SK-N-SH (cell line): Measurements from ENCODE around the gene INPP5E. TPM values are rescaled to one million over a fixed set of nuclear protein-coding genes. Genes with fewer than 3 reads are reported as not detected.

ENCODE experiments used
- CTCF ChIA-PET: fragments of 300-600, 350-600 bp; formaldehyde crosslinking; extraction: SDS; loops from one replicate; lab custom pipeline; 2021; lab: Yijun Ruan, JAX
- POLR2A ChIA-PET: fragments of 350-600 bp; sonication (Branson Sonifier 250); formaldehyde crosslinking; extraction: SDS; loops from one replicate; lab custom pipeline; 2020; ENCODE audit warnings: antibody characterized with exemption, inconsistent platforms; lab: Yijun Ruan, JAX
- DNase-seq: peaks from one replicate; pipeline ENCODE4 v3.0.0; 2012
- H2AFZ ChIP-seq: fragments of 200-600 bp; sonication (generic); 2 replicates; pipeline ENCODE4 v1.8.1; 2016; ENCODE audit warnings: antibody characterized with exemption, mild to moderate bottlenecking, low read depth
- H3F3A ChIP-seq: fragments of 200-600 bp; sonication (generic); replicated peaks from 2 replicates; pipeline ENCODE3; 2016; ENCODE audit warnings: antibody characterized with exemption, mild to moderate bottlenecking; ENCODE audit not compliant: insufficient read depth
- H3K27ac ChIP-seq, 2 experiments: fragments of 200-500 bp in 1 of 2; fragments of 200-600 bp in 1 of 2; sonication (Bioruptor generic) in 1 of 2; sonication (generic), shearing (Covaris generic) in 1 of 2; 2 replicates each; pipeline versions ENCODE4 v1.5.1 to v1.6.1; 2014 to 2016; ENCODE audit warnings: low read depth in 2 of 2, inconsistent platforms in 1 of 2, low read length in 1 of 2, mild to moderate bottlenecking in 1 of 2, mixed read lengths in 1 of 2
- H3K27me3 ChIP-seq: fragments of 200-600 bp; sonication (generic), shearing (Covaris generic); 2 replicates; pipeline ENCODE4 v1.6.1; 2016; ENCODE audit warnings: mixed run types; ENCODE audit not compliant: insufficient read depth
- H3K36me3 ChIP-seq, 2 experiments: fragments of 200-500 bp in 1 of 2; fragments of 200-600 bp in 1 of 2; sonication (Bioruptor generic) in 1 of 2; sonication (generic) in 1 of 2; replicated peaks in 1 of 2; 2 replicates each; pipeline versions ENCODE3 to v1.5.1; 2014 to 2016; ENCODE audit warnings: low read length in 1 of 2, mild to moderate bottlenecking in 1 of 2; ENCODE audit not compliant: insufficient read depth in 2 of 2, control insufficient read depth in 1 of 2
- H3K4me1 ChIP-seq, 2 experiments: fragments of 200-500 bp in 1 of 2; fragments of 200-600 bp in 1 of 2; sonication (Bioruptor generic) in 1 of 2; sonication (generic), shearing (Covaris generic) in 1 of 2; 2 replicates each; pipeline versions ENCODE4 v1.5.1 to v1.6.1; 2014 to 2016; ENCODE audit warnings: low read depth in 1 of 2, low read length in 1 of 2, mixed run types in 1 of 2; ENCODE audit not compliant: insufficient read depth in 2 of 2, control insufficient read depth in 1 of 2
- H3K4me2 ChIP-seq: fragments of 200-600 bp; sonication (generic), shearing (Covaris generic); 2 replicates; pipeline ENCODE4 v1.6.1; 2017; ENCODE audit warnings: mixed run types
- H3K4me3 ChIP-seq, 2 experiments: fragments of 200-500 bp in 1 of 2; fragments of 200-600 bp in 1 of 2; sonication (Bioruptor generic) in 1 of 2; sonication (generic), shearing (Covaris generic) in 1 of 2; 2 replicates each; pipeline versions ENCODE4 v1.5.1 to v1.8.1; 2014 to 2016; ENCODE audit warnings: low read depth in 2 of 2, inconsistent platforms in 1 of 2, low read length in 1 of 2, mild to moderate bottlenecking in 1 of 2, mixed read lengths in 1 of 2, moderate library complexity in 1 of 2
- H3K79me2 ChIP-seq: fragments of 200-600 bp; sonication (generic); 2 replicates; pipeline ENCODE4 v1.8.1; 2017; ENCODE audit warnings: mild to moderate bottlenecking; ENCODE audit not compliant: insufficient read depth
- H3K9ac ChIP-seq: fragments of 200-600 bp; sonication (generic); 2 replicates; pipeline ENCODE4 v1.6.1; 2017; ENCODE audit warnings: mixed run types
- H3K9me2 ChIP-seq: fragments of 200-600 bp; sonication (generic); 2 replicates; pipeline ENCODE4 v1.6.1; 2017; ENCODE audit warnings: mixed run types
- H3K9me3 ChIP-seq: fragments of 200-600 bp; sonication (generic); 2 replicates; pipeline ENCODE4 v1.6.1; 2017; ENCODE audit warnings: mixed run types, mild to moderate bottlenecking, moderate library complexity
- H4K20me1 ChIP-seq: fragments of 200-600 bp; sonication (generic); 2 replicates; pipeline ENCODE4 v1.6.1; 2017; ENCODE audit warnings: mild to moderate bottlenecking, mixed run types; ENCODE audit not compliant: insufficient read depth
- EP300 ChIP-seq, 2 experiments: IDR thresholded peaks; 2 replicates each; pipeline versions ENCODE4 v1.4.0 to v1.6.1; 2012; ENCODE audit warnings: borderline replicate concordance in 1 of 2, low read depth in 1 of 2, low read length in 1 of 2
- FOSL2 ChIP-seq: IDR thresholded peaks from 2 replicates; pipeline ENCODE4 v1.4.0; 2012; ENCODE audit warnings: low read depth, mild to moderate bottlenecking, moderate library complexity, borderline replicate concordance
- JUND ChIP-seq: IDR thresholded peaks from 2 replicates; pipeline ENCODE4 v1.4.0; 2012
- MAX ChIP-seq: IDR thresholded peaks from 2 replicates; pipeline ENCODE4 v1.4.0; 2012; ENCODE audit warnings: low read depth
- MEF2A ChIP-seq: IDR thresholded peaks from 2 replicates; pipeline ENCODE4 v1.4.0; 2012; ENCODE audit warnings: low read depth, borderline replicate concordance
- MXI1 ChIP-seq: IDR thresholded peaks from 2 replicates; pipeline ENCODE4 v1.6.1; 2012; ENCODE audit warnings: mild to moderate bottlenecking, low read depth, low read length, improper control_type of control experiment
- NFIC ChIP-seq: IDR thresholded peaks from 2 replicates; pipeline ENCODE4 v1.4.0; 2012; ENCODE audit warnings: borderline replicate concordance
- NRF1 ChIP-seq: IDR thresholded peaks from 2 replicates; pipeline ENCODE4 v1.6.1; 2012; ENCODE audit warnings: low read depth, mild to moderate bottlenecking, low read length
- TAF1 ChIP-seq: IDR thresholded peaks from 2 replicates; pipeline ENCODE4 v1.6.1; 2012; ENCODE audit warnings: low read depth, mild to moderate bottlenecking, low read length, moderate library complexity, borderline replicate concordance
- TEAD4 ChIP-seq: IDR thresholded peaks from 2 replicates; pipeline ENCODE4 v1.4.0; 2012; ENCODE audit warnings: mild to moderate bottlenecking, borderline replicate concordance; ENCODE audit not compliant: insufficient read depth
- ZBTB33 ChIP-seq: IDR thresholded peaks from 2 replicates; pipeline ENCODE4 v1.4.0; 2012; ENCODE audit warnings: low read depth, borderline replicate concordance
- WGBS: methylation state at CpG from one replicate; pipeline ENCODE4 v1.1.6; 2017; ENCODE audit warnings: low lambda C conversion rate; 5-methylcytosine and 5-hydroxymethylcytosine counted together
- polyA plus RNA-seq, 3 experiments: library from polyadenylated mRNA; depleted of rRNA; stranded (reverse); fragments of >200 nt; gene quantifications; 2 replicates each; pipeline ENCODE4 v1.2.3, GENCODE V29; 2012
- TF ChIP-seq, protein P1 (sequence below): fragments of 200-600 bp; sonication (generic); IDR thresholded peaks from 2 replicates; pipeline ENCODE4 v1.6.1; 2017; ENCODE audit warnings: antibody characterized with exemption, mild to moderate bottlenecking, moderate library complexity

Gene INPP5E
- polyA plus RNA-seq, 1 of the 3 experiments (the other 2 are of a cell fraction): 12.8 TPM

- 98% methylated on average over 4 of the region's 5 CpGs for WGBS
- H3K4me3 ChIP-seq: no peak overlapping the region
- CTCF ChIA-PET: no interaction called here
- TF ChIP-seq MEF2A (no peak), NRF1 (no peak)
- no peak overlapping the region for H3K27ac ChIP-seq
- POLR2A ChIA-PET: no interaction called here
- peaks cover 4% of the 10 kb centered on the region; the same call in 1 of the 2 replicates for H4K20me1 ChIP-seq
- H3K27me3 ChIP-seq: no peaks in the 10 kb centered on the region
- H3F3A ChIP-seq: peaks cover 19% of the 10 kb centered on the region
- no peak overlapping the region for H2AFZ ChIP-seq
- no peak overlapping the region for H3K4me2 ChIP-seq
- peaks cover 13 to 62% of the 10 kb centered on the region in 2 experiments for H3K36me3 ChIP-seq
- no peaks in the 10 kb centered on the region for H3K9me3 ChIP-seq
- H3K9me2 ChIP-seq: no peaks in the 10 kb centered on the region
- H3K4me1 ChIP-seq: peaks cover 3 to 14% of the 10 kb centered on the region in 2 experiments; a peak in 2 of 4 replicates
- no peak overlapping the region for H3K9ac ChIP-seq
- no peak for DNase-seq
- H3K79me2 ChIP-seq: peaks cover 20% of the 10 kb centered on the region
Measured at GRCh38 chr9:136403538-136403914, 36.1 kb downstream of the INPP5E start.

DNA sequence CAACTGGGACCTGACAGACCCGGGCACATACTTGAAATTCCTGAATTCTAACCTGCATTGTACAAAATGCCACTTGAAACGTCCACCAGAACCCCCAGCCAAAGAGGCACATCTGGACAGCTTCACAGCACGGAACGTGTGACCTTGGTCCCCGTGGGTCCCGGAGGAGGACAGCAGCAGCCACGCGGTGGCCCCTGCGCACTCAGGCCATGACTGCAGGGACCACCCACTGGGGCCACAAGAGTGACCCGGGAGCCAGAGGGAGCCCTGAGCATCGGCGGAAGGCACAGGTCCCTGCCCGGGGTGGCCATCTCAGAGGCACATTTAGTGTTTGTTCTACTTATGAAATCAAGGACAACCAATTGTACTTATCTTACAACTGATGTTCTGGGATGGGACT, 37.6 kb downstream of the INPP5E start:
- CTCF ChIA-PET: interaction anchor here (1.8 to 6.8 kb wide), 6 partner anchors 7 to 89 kb away, joined by 7 to 42 read pairs (median 24); partner anchors contain the start of genes CARD9, DNLZ, ENTR1 and PMPCA

More for the DNA sequence above, 37.6 kb downstream of the INPP5E start:
- Histone ChIP-seq H3F3A (peaks cover 19% of the 10 kb centered on the region), H3K4me3 (no peak overlapping the region)
- TF ChIP-seq EP300 (IDR thresholded peaks at IDR 0.05; ENCODE audit: borderline replicate concordance in 1 of 2, low read depth in 1 of 2, low read length in 1 of 2) (no peak), MAX (no peak), MXI1 (no peak), JUND (no peak), NRF1 (no peak), NFIC (no peak), TAF1 (no peak), FOSL2 (no peak), ZBTB33 (no peak), TEAD4 (no peak)
- TF ChIP-seq, protein P1, sequence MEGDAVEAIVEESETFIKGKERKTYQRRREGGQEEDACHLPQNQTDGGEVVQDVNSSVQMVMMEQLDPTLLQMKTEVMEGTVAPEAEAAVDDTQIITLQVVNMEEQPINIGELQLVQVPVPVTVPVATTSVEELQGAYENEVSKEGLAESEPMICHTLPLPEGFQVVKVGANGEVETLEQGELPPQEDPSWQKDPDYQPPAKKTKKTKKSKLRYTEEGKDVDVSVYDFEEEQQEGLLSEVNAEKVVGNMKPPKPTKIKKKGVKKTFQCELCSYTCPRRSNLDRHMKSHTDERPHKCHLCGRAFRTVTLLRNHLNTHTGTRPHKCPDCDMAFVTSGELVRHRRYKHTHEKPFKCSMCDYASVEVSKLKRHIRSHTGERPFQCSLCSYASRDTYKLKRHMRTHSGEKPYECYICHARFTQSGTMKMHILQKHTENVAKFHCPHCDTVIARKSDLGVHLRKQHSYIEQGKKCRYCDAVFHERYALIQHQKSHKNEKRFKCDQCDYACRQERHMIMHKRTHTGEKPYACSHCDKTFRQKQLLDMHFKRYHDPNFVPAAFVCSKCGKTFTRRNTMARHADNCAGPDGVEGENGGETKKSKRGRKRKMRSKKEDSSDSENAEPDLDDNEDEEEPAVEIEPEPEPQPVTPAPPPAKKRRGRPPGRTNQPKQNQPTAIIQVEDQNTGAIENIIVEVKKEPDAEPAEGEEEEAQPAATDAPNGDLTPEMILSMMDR: no peak
- TF ChIP-seq, all 33 proteins: peak for 0
- Histone ChIP-seq H3K4me1 (peaks cover 3 to 19% of the 10 kb centered on the region in 2 experiments; a peak in 2 of 4 replicates), H3K9me2 (no peaks in the 10 kb centered on the region), H3K79me2 (peaks cover 24% of the 10 kb centered on the region), H2AFZ (no peak overlapping the region), H3K36me3 (peaks cover 18 to 65% of the 10 kb centered on the region in 2 experiments), H3K4me2 (no peak overlapping the region), H3K9me3 (no peaks in the 10 kb centered on the region), H3K9ac (no peak overlapping the region), H3K27me3 (no peaks in the 10 kb centered on the region), H3K27ac (no peak overlapping the region), H4K20me1 (peaks cover 5% of the 10 kb centered on the region; the same call in 1 of the 2 replicates)
- DNase-seq: no peak
- 70% methylated on average over 3 of the region's 13 CpGs for WGBS
- POLR2A ChIA-PET: interaction anchor here (1.1 to 1.4 kb wide), 2 partner anchors 20 to 56 kb away, joined by 3 to 4 read pairs; no protein-coding TSS in a partner anchor
